ENCODE data around the gene ELOVL1. TPM values are rescaled to one million over a fixed set of nuclear protein-coding genes. Genes with fewer than 3 reads are reported as not detected.

The ELOVL1 gene
- polyA plus RNA-seq, 2 of the 4 experiments (the other 2 are of a cell fraction) = 105 to 124 TPM

- WGBS (ENCODE audit: missing lambda C conversion rate) = 81% methylated on average over 5 of the region's 5 CpGs
- FAIRE-seq (no peak), ATAC-seq (no peak), DNase-seq (ENCODE audit: low read depth in 1 of 2, low spot score in 1 of 2) (no peak)
- ChIA-PET POLR2A (no interaction called here), CTCF (interaction anchor here (0.7 kb wide), 1 partner anchor 12 kb away, joined by 3 read pairs; no protein-coding TSS in a partner anchor)
- Histone ChIP-seq H3K4me3 (no peak overlapping the region), H3K4me2 (no peak overlapping the region), H3K4me1 (peaks cover 47% of the 10 kb centered on the region), H3K9me3 (no peaks in the 10 kb centered on the region), H3K27ac (no peak overlapping the region; a peak in 1 of 6 replicates)
- TF ChIP-seq REST (IDR thresholded peaks at IDR 0.05) = no peak
- TF ChIP-seq POLR2AphosphoS2 (conservative IDR thresholded peaks at IDR 0.05; ENCODE audit: low read length) = no peak
- no peak for TF ChIP-seq EHF (CRISPR knock-in tag; IDR thresholded peaks at IDR 0.05)
- TF ChIP-seq, protein P1, sequence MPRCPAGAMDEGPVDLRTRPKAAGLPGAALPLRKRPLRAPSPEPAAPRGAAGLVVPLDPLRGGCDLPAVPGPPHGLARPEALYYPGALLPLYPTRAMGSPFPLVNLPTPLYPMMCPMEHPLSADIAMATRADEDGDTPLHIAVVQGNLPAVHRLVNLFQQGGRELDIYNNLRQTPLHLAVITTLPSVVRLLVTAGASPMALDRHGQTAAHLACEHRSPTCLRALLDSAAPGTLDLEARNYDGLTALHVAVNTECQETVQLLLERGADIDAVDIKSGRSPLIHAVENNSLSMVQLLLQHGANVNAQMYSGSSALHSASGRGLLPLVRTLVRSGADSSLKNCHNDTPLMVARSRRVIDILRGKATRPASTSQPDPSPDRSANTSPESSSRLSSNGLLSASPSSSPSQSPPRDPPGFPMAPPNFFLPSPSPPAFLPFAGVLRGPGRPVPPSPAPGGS (IDR thresholded peaks at IDR 0.05) = no peak
- no peak for TF ChIP-seq ZC3H11A (IDR thresholded peaks at IDR 0.05)
- TF ChIP-seq NR3C1 (IDR thresholded peaks at IDR 0.05) = no peak
- no peak for TF ChIP-seq E2F6 (IDR thresholded peaks at IDR 0.05; ENCODE audit: borderline replicate concordance, low read depth)
- no peak for TF ChIP-seq ELK1 (IDR thresholded peaks at IDR 0.05; ENCODE audit: low read depth, low read length)
- no peak for TF ChIP-seq TP53 (CRISPR knock-in tag; IDR thresholded peaks at IDR 0.05)
- TF ChIP-seq CBX2 (IDR thresholded peaks at IDR 0.05; ENCODE audit: borderline replicate concordance, low read depth) = no peak
- TF ChIP-seq EHMT2 (IDR thresholded peaks at IDR 0.05; ENCODE audit: low read depth) = no peak
- no peak for TF ChIP-seq RNF2 (IDR thresholded peaks at IDR 0.05; ENCODE audit: borderline replicate concordance, low read depth)
- TF ChIP-seq, protein P2, sequence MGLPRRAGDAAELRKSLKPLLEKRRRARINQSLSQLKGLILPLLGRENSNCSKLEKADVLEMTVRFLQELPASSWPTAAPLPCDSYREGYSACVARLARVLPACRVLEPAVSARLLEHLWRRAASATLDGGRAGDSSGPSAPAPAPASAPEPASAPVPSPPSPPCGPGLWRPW (IDR thresholded peaks at IDR 0.05) = no peak
- TF ChIP-seq CEBPB (IDR thresholded peaks at IDR 0.05) = no peak
Observed at GRCh38 chr1:43363935-43364525, 3.8 kb downstream of the ELOVL1 start.

DNA sequence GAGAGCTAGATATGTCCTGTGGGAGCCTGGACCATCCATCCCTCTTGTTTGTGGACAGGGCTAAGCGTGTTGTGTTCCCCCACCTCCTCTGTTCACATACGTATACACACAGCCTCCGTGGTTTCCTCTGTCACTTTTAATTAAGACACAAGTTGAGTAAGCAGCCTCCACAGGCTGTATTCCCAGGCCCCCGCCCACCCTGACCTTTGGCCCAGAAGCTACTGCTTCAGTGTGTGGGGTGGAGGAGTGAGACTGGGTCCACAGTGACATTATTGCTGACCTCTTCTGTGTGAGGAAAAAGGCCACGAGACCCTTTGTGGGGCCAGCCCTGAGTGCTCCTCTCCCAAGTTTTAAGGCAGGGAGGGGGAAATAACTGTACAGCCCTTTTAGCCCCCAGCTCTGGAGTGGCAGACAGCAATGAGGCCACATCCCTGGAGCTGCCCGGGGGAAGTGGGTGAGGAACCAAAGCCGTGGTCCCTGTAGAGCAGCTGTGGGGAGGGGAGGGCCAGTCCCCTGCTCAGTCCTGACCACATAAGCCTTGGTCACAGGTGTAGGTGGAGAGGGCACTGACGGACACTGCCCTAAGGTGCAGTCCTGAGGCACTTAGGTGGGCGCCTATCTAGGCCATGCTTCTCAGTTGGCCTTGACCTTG lies 4.4 kb downstream of the ELOVL1 start:
- Histone ChIP-seq H3K4me2 (no peak overlapping the region), H3K4me3 (no peak overlapping the region), H3K27ac (peak overlapping the region in 1 of 2 experiments; percentile 31; a peak in 1 of 6 replicates), H3K4me1 (peaks cover 47% of the 10 kb centered on the region), H3K9me3 (no peaks in the 10 kb centered on the region)
- ChIA-PET CTCF (interaction anchor here (0.6 to 0.7 kb wide), 2 partner anchors 12 to 142 kb away, joined by 3 to 4 read pairs; no protein-coding TSS in a partner anchor), POLR2A (no interaction called here)
- TF ChIP-seq SMC3 (IDR thresholded peaks at IDR 0.05) (no peak), ELK1 (IDR thresholded peaks at IDR 0.05; ENCODE audit: low read depth, low read length) (no peak), PBX3 (IDR thresholded peaks at IDR 0.05) (peak; percentile 74), FOSB (CRISPR knock-in tag; IDR thresholded peaks at IDR 0.05) (no peak), ZC3H11A (IDR thresholded peaks at IDR 0.05) (no peak), EHF (CRISPR knock-in tag; IDR thresholded peaks at IDR 0.05) (no peak), JUN (IDR thresholded peaks at IDR 0.05) (peak in 1 of 2 experiments; percentile 54; a peak in 2 of 5 replicates), HEYL (CRISPR knock-in tag; IDR thresholded peaks at IDR 0.05) (no peak), POLR2AphosphoS2 (conservative IDR thresholded peaks at IDR 0.05; ENCODE audit: low read length) (0 out of 2 replicates have a peak, but pooled peaks have one; percentile 11)
- no peak for ATAC-seq
- no peak for DNase-seq (ENCODE audit: low read depth in 1 of 2, low spot score in 1 of 2)
- 66% methylated on average over 5 of the region's 9 CpGs for WGBS (ENCODE audit: missing lambda C conversion rate)
- no peak for FAIRE-seq

Data from A549 (cell line).